ENCODE measurements around the gene KLHDC4. TPM values are rescaled to one million over a fixed set of nuclear protein-coding genes. Genes with fewer than 3 reads are reported as not detected.

KLHDC4 gene
- total RNA-seq, 3 donors from 2014 or later (not counting 1 experiment from before 2014, with no cell fraction given), result 210 to 311 (median 210) TPM

- intact Hi-C loops (cut with micrococcal nuclease), result no loop called here
- Histone ChIP-seq H3K27me3 (ENCODE audit: control insufficient read depth, insufficient read depth, low read length) (no peaks in the 10 kb centered on the region), H3K9me3 (ENCODE audit: control insufficient read depth, insufficient read depth, low read length) (no peaks in the 10 kb centered on the region), H3K36me3 (ENCODE audit: control insufficient read depth, insufficient read depth, low read length) (peaks cover 64% of the 10 kb centered on the region), H3K4me3 (ENCODE audit: low read length) (no peak overlapping the region), H3K4me1 (ENCODE audit: control insufficient read depth, insufficient read depth, low read length) (peaks cover 25% of the 10 kb centered on the region), H3K27ac (ENCODE audit: low read length) (no peak overlapping the region)
- Mint-ChIP-seq H3K4me3 (no peak overlapping the region), H3K9me3 (no peaks in the 10 kb centered on the region), H3K27ac (no peak overlapping the region), H3K27me3 (ENCODE audit: low read depth in 2 of 2) (no peaks in the 10 kb centered on the region), H3K4me1 (peaks cover 19 to 26% of the 10 kb centered on the region in 2 donors), H3K36me3 (no peaks in the 10 kb centered on the region)
- no peak for TF ChIP-seq CTCF (IDR thresholded peaks at IDR 0.05)
- no peak for DNase-seq
- WGBS (ENCODE audit: insufficient coverage), result 97% methylated on average over 49 of the region's 49 CpGs
- ATAC-seq, result no peak
Measured at GRCh38 chr16:87708881-87709638, 56.7 kb downstream of the KLHDC4 start.

- peak in 1 of 3 donors; percentile 61 for ATAC-seq
- H3K9me3 ChIP-seq (ENCODE audit: control insufficient read depth, insufficient read depth, low read length), result no peaks in the 10 kb centered on the region
Measured at GRCh38 chr16:87707714-87708580, 57.8 kb downstream of the KLHDC4 start.

GRCh38 chr16:87707097-87707496 is 58.7 kb downstream of the KLHDC4 start:
- intact Hi-C loops (cut with micrococcal nuclease), result no loop called here
- H3K9me3 ChIP-seq (ENCODE audit: control insufficient read depth, insufficient read depth, low read length), result no peaks in the 10 kb centered on the region
- no peak overlapping the region for H3K4me3 ChIP-seq (ENCODE audit: low read length)
- H3K27ac ChIP-seq (ENCODE audit: low read length), result no peak overlapping the region
- no peak overlapping the region for H3K4me3 Mint-ChIP-seq
- peaks cover 25% of the 10 kb centered on the region for H3K4me1 ChIP-seq (ENCODE audit: control insufficient read depth, insufficient read depth, low read length)
- peaks cover 17 to 23% of the 10 kb centered on the region in 2 donors for H3K4me1 Mint-ChIP-seq
- no peaks in the 10 kb centered on the region for H3K36me3 Mint-ChIP-seq
- no peak for DNase-seq
- H3K9me3 Mint-ChIP-seq, result no peaks in the 10 kb centered on the region
- peak overlapping the region in 1 of 2 donors; percentile 26 for H3K27ac Mint-ChIP-seq
- peaks cover 65% of the 10 kb centered on the region for H3K36me3 ChIP-seq (ENCODE audit: control insufficient read depth, insufficient read depth, low read length)
- no peaks in the 10 kb centered on the region for H3K27me3 Mint-ChIP-seq (ENCODE audit: low read depth in 2 of 2)
- TF ChIP-seq CTCF (IDR thresholded peaks at IDR 0.05), result no peak
- ATAC-seq, result no peak
- H3K27me3 ChIP-seq (ENCODE audit: control insufficient read depth, insufficient read depth, low read length), result no peaks in the 10 kb centered on the region
- 94% methylated on average over 17 of the region's 17 CpGs for WGBS (ENCODE audit: insufficient coverage)

More at GRCh38 chr16:87707714-87708580, 57.8 kb downstream of the KLHDC4 start:
- Mint-ChIP-seq H3K27me3 (ENCODE audit: low read depth in 2 of 2) (no peaks in the 10 kb centered on the region), H3K27ac (peak overlapping the region; percentile 2 to 31), H3K9me3 (no peaks in the 10 kb centered on the region), H3K4me3 (no peak overlapping the region), H3K36me3 (no peaks in the 10 kb centered on the region), H3K4me1 (peaks cover 17 to 23% of the 10 kb centered on the region in 2 donors)
- Histone ChIP-seq H3K27ac (ENCODE audit: low read length) (no peak overlapping the region), H3K27me3 (ENCODE audit: control insufficient read depth, insufficient read depth, low read length) (no peaks in the 10 kb centered on the region), H3K4me3 (ENCODE audit: low read length) (no peak overlapping the region), H3K36me3 (ENCODE audit: control insufficient read depth, insufficient read depth, low read length) (peaks cover 70% of the 10 kb centered on the region), H3K4me1 (ENCODE audit: control insufficient read depth, insufficient read depth, low read length) (peaks cover 25% of the 10 kb centered on the region)
- 97% methylated on average over 44 of the region's 45 CpGs for WGBS (ENCODE audit: insufficient coverage)
- intact Hi-C loops (cut with micrococcal nuclease), result no loop called here
- no peak for TF ChIP-seq CTCF (IDR thresholded peaks at IDR 0.05)
- DNase-seq, result no peak

All from natural killer cell (primary cell).